Esophagus muscularis mucosa (tissue), 4 donors: ENCODE data around the gene UQCC2. TPM values are rescaled to one million over a fixed set of nuclear protein-coding genes. Genes with fewer than 3 reads are reported as not detected.
A peak's percentile ranks its signal among the peaks of the same experiment; 100 is the strongest.

Experiments used
- DNase-seq: peaks from one replicate; pipeline ENCODE4 v3.0.0-alpha.2; 2017; ENCODE audit errors: extremely low spot score
- H3K27ac ChIP-seq, 4 donors: fragments of 200-600 bp; sonication (generic); replicated peaks in 1 of 4; 1 replicate in 3 of 4; 2 replicates in 1 of 4; pipeline ENCODE4 v1.5.1; 2016 to 2019; ENCODE audit warnings: mild to moderate bottlenecking in 1 of 4
- H3K27me3 ChIP-seq, 4 donors: fragments of 200-600 bp; sonication (generic); one replicate each; pipeline versions ENCODE4 v1.5.1 to v1.6.0; 2016 to 2019
- H3K36me3 ChIP-seq, 4 donors: fragments of 200-600 bp; sonication (generic); one replicate each; pipeline ENCODE4 v1.5.1; 2016 to 2019
- H3K4me1 ChIP-seq, 4 donors: fragments of 200-600 bp; sonication (generic); one replicate each; pipeline ENCODE4 v1.5.1; 2016 to 2019
- H3K4me3 ChIP-seq, 4 donors: fragments of 200-600 bp; sonication (generic); 1 replicate in 2 of 4; 2 replicates in 2 of 4; pipeline ENCODE4 v1.5.1; 2016 to 2019; ENCODE audit warnings: mild to moderate bottlenecking in 4 of 4, moderate library complexity in 1 of 4
- H3K9me3 ChIP-seq, 4 donors: fragments of 200-600 bp; sonication (generic); 1 replicate in 3 of 4; 2 replicates in 1 of 4; pipeline ENCODE4 v1.5.1; 2016 to 2019
- CTCF ChIP-seq, 3 experiments: fragments of 200-600 bp in 2 of 3; fragments of 450-650 bp in 1 of 3; sonication (generic) in 2 of 3; IDR thresholded peaks; one replicate each; pipeline ENCODE4 v1.5.1; 2017 to 2019; ENCODE audit warnings: antibody characterized with exemption in 3 of 3, mild to moderate bottlenecking in 2 of 3, moderate library complexity in 1 of 3
- EP300 ChIP-seq: sonication (generic); formaldehyde crosslinking; IDR thresholded peaks from one replicate; pipeline ENCODE4 v1.6.1; 2017; ENCODE audit warnings: antibody characterized with exemption
- POLR2A ChIP-seq: fragments of 450-650 bp; IDR thresholded peaks from one replicate; pipeline ENCODE4 v1.6.1; 2017; ENCODE audit warnings: antibody characterized with exemption, moderate library complexity, mild to moderate bottlenecking, low read depth
- POLR2AphosphoS5 ChIP-seq, 2 donors: sonication (generic); formaldehyde crosslinking; IDR thresholded peaks; one replicate each; pipeline ENCODE4 v1.6.1; 2017; ENCODE audit warnings: antibody characterized with exemption in 2 of 2
- WGBS: methylation state at CpG from one replicate; pipeline ENCODE4 v1.1.5; 2018; 5-methylcytosine and 5-hydroxymethylcytosine counted together
- intact Hi-C: fragments of 100-400 bp; cut with DNase I; formaldehyde crosslinking; loops from one replicate; pipeline ENCODE4 v1.15.1; 2023
- total RNA-seq, 4 donors: library from RNA; depleted of rRNA; stranded (reverse); fragments of >200 nt; gene quantifications; one replicate each; pipeline versions ENCODE4 v1.1.0 to v1.2.1, GENCODE V29; 2016

The UQCC2 gene
- total RNA-seq, 4 donors from 2014 or later: 9.4 to 22.2 (median 14.7) TPM

GRCh38 chr6:33699131-33699530, 12.4 kb downstream of the UQCC2 start:
- intact Hi-C loops: no loop called here
- Histone ChIP-seq H3K27ac (no peak overlapping the region), H3K27me3 (no peaks in the 10 kb centered on the region), H3K36me3 (peaks cover 4 to 54% (median 33%) of the 10 kb centered on the region in 4 donors), H3K4me3 (no peak overlapping the region), H3K4me1 (peaks cover 45 to 54% (median 52%) of the 10 kb centered on the region in 4 donors), H3K9me3 (no peaks in the 10 kb centered on the region)
- TF ChIP-seq POLR2AphosphoS5 (IDR thresholded peaks at IDR 0.05) (no peak), CTCF (IDR thresholded peaks at IDR 0.05) (no peak), POLR2A (no peak), EP300 (no peak)
- DNase-seq: no peak
- WGBS: 80% methylated on average over 7 of the region's 8 CpGs

GRCh38 chr6:33698494-33698893, 13.0 kb downstream of the UQCC2 start:
- peaks cover 4 to 60% (median 38%) of the 10 kb centered on the region in 4 donors for H3K36me3 ChIP-seq
- TF ChIP-seq POLR2AphosphoS5 (IDR thresholded peaks at IDR 0.05) (no peak), EP300 (no peak), CTCF (IDR thresholded peaks at IDR 0.05) (no peak)
- H3K4me3 ChIP-seq: no peak overlapping the region
- intact Hi-C loops: no loop called here
- peaks cover 51 to 60% (median 58%) of the 10 kb centered on the region in 4 donors for H3K4me1 ChIP-seq
- DNase-seq: no peak
- WGBS: 89% methylated on average over 10 of the region's 10 CpGs
- H3K9me3 ChIP-seq: no peaks in the 10 kb centered on the region
- no peaks in the 10 kb centered on the region for H3K27me3 ChIP-seq
- no peak overlapping the region for H3K27ac ChIP-seq

- DNase-seq: no peak
- 93% methylated on average over 8 of the region's 10 CpGs for WGBS
- H3K9me3 ChIP-seq: no peaks in the 10 kb centered on the region
- intact Hi-C loops: no loop called here
- no peak overlapping the region for H3K4me3 ChIP-seq
- peaks cover 9 to 67% (median 43%) of the 10 kb centered on the region in 4 donors for H3K36me3 ChIP-seq
- TF ChIP-seq POLR2AphosphoS5 (IDR thresholded peaks at IDR 0.05): no peak
- no peak for TF ChIP-seq POLR2A
- no peak for TF ChIP-seq CTCF (IDR thresholded peaks at IDR 0.05)
- TF ChIP-seq EP300: no peak
- H3K4me1 ChIP-seq: peaks cover 57 to 66% (median 64%) of the 10 kb centered on the region in 4 donors
- H3K27me3 ChIP-seq: no peaks in the 10 kb centered on the region
- H3K27ac ChIP-seq: peak overlapping the region in 1 of 4 donors; percentile 60
Observed at GRCh38 chr6:33697845-33698244, 13.7 kb downstream of the UQCC2 start.

GRCh38 chr6:33696548-33697518, 14.7 kb downstream of the UQCC2 start:
- 47% methylated on average over 14 of the region's 15 CpGs for WGBS
- no peak overlapping the region for H3K4me3 ChIP-seq
- H3K36me3 ChIP-seq: peaks cover 9 to 75% (median 51%) of the 10 kb centered on the region in 4 donors
- H3K4me1 ChIP-seq: peaks cover 64 to 74% (median 70%) of the 10 kb centered on the region in 4 donors
- peak overlapping the region; percentile 45 to 60 (median 48) for H3K27ac ChIP-seq
- no peaks in the 10 kb centered on the region for H3K27me3 ChIP-seq
- TF ChIP-seq POLR2AphosphoS5 (IDR thresholded peaks at IDR 0.05): peak; percentile 47 to 53
- TF ChIP-seq CTCF (IDR thresholded peaks at IDR 0.05): no peak
- TF ChIP-seq POLR2A: no peak
- TF ChIP-seq EP300: no peak
- no peaks in the 10 kb centered on the region for H3K9me3 ChIP-seq
- intact Hi-C loops: no loop called here
- no peak for DNase-seq
